H9 (cell line): Measurements from ENCODE around the gene MMEL1. TPM values are rescaled to one million over a fixed set of nuclear protein-coding genes. Genes with fewer than 3 reads are reported as not detected.
"Not testable (repeated sequence)": the region's sequence is repeated elsewhere in the genome, so short reads cannot be mapped to it uniquely, and the experiment has no call there.

ENCODE experiments used
- DNase-seq: peaks from one replicate; pipeline ENCODE4 v3.0.0-alpha.2; 2017
- H2AFZ ChIP-seq: one replicate; pipeline ENCODE4 v1.6.1; 2013; ENCODE audit warnings: mild to moderate bottlenecking, low read length, control low read depth, moderate library complexity
- H2AK5ac ChIP-seq: 2 replicates; pipeline ENCODE4 v1.6.1; 2013; ENCODE audit warnings: low read length, control low read depth, mixed read lengths; ENCODE audit not compliant: insufficient read length
- H2BK120ac ChIP-seq: one replicate; pipeline ENCODE4 v1.6.1; 2013; ENCODE audit warnings: low read depth, mild to moderate bottlenecking, low read length, control low read depth, inconsistent platforms; ENCODE audit not compliant: poor library complexity, severe bottlenecking
- H2BK12ac ChIP-seq: 2 replicates; pipeline ENCODE4 v1.6.1; 2013; ENCODE audit warnings: low read length, control low read depth, mixed read lengths, low read depth; ENCODE audit not compliant: insufficient read length
- H2BK15ac ChIP-seq: 2 replicates; pipeline ENCODE4 v1.6.1; 2013; ENCODE audit warnings: low read depth, low read length, control low read depth
- H2BK20ac ChIP-seq: one replicate; pipeline ENCODE4 v1.6.1; 2013; ENCODE audit warnings: low read depth, mild to moderate bottlenecking, low read length, control low read depth, inconsistent platforms; ENCODE audit not compliant: poor library complexity, severe bottlenecking
- H2BK5ac ChIP-seq: 2 replicates; pipeline ENCODE4 v1.6.1; 2013; ENCODE audit warnings: low read length, control low read depth, mixed read lengths; ENCODE audit not compliant: insufficient read length
- H3K14ac ChIP-seq: 2 replicates; pipeline ENCODE4 v1.6.1; 2013; ENCODE audit warnings: low read length, control low read depth; ENCODE audit not compliant: insufficient read depth
- H3K18ac ChIP-seq: 2 replicates; pipeline ENCODE4 v1.6.1; 2013; ENCODE audit warnings: low read depth, mild to moderate bottlenecking, mixed read lengths, low read length, control low read depth; ENCODE audit not compliant: insufficient read length
- H3K23ac ChIP-seq: 2 replicates; pipeline ENCODE4 v1.6.1; 2013; ENCODE audit warnings: low read length, control low read depth, mixed read lengths, low read depth; ENCODE audit not compliant: insufficient read length
- H3K23me2 ChIP-seq: 2 replicates; pipeline ENCODE4 v1.6.1; 2013; ENCODE audit warnings: low read depth, mild to moderate bottlenecking, mixed read lengths, low read length, control low read depth; ENCODE audit not compliant: insufficient read length, poor library complexity, severe bottlenecking
- H3K27ac ChIP-seq: 2 replicates; pipeline ENCODE4 v1.5.1; 2013; ENCODE audit warnings: low read length, control low read depth, mixed read lengths, low read depth; ENCODE audit not compliant: insufficient read length
- H3K27me3 ChIP-seq: 2 replicates; pipeline ENCODE4 v1.6.1; 2013; ENCODE audit warnings: low read length, control low read depth, inconsistent platforms; ENCODE audit not compliant: insufficient read depth
- H3K4ac ChIP-seq: 2 replicates; pipeline ENCODE4 v1.6.1; 2013; ENCODE audit warnings: low read depth, mild to moderate bottlenecking, control low read depth, inconsistent platforms, low read length, moderate library complexity
- H3K4me1 ChIP-seq: 2 replicates; pipeline ENCODE4 v1.6.1; 2013; ENCODE audit warnings: low read length, control low read depth, inconsistent platforms; ENCODE audit not compliant: insufficient read depth
- H3K4me2 ChIP-seq: 2 replicates; pipeline ENCODE4 v1.6.1; 2013; ENCODE audit warnings: low read length, control low read depth, mixed read lengths; ENCODE audit not compliant: insufficient read length, insufficient read depth
- H3K56ac ChIP-seq: 2 replicates; pipeline ENCODE4 v1.6.1; 2013; ENCODE audit warnings: low read depth, mild to moderate bottlenecking, mixed read lengths, low read length, control low read depth; ENCODE audit not compliant: insufficient read length
- H3K79me1 ChIP-seq: 2 replicates; pipeline ENCODE4 v1.6.1; 2013; ENCODE audit warnings: low read depth, mild to moderate bottlenecking, moderate library complexity, low read length, control low read depth, inconsistent platforms; ENCODE audit not compliant: insufficient read depth, poor library complexity, severe bottlenecking
- H3K79me2 ChIP-seq: 2 replicates; pipeline ENCODE4 v1.6.1; 2013; ENCODE audit warnings: low read length, control low read depth, inconsistent platforms; ENCODE audit not compliant: insufficient read depth
- H3K9ac ChIP-seq: 2 replicates; pipeline ENCODE4 v1.6.1; 2013; ENCODE audit warnings: low read length, control low read depth, mixed read lengths; ENCODE audit not compliant: insufficient read length; ENCODE audit errors: extremely low read depth
- H3K9me3 ChIP-seq: one replicate; pipeline ENCODE4 v1.6.1; 2013; ENCODE audit warnings: low read depth, low read length, inconsistent platforms; ENCODE audit not compliant: control insufficient read depth
- H3T11ph ChIP-seq: one replicate; pipeline ENCODE4 v1.6.1; 2013; ENCODE audit warnings: mild to moderate bottlenecking, low read length, control low read depth, inconsistent platforms
- H4K20me1 ChIP-seq: one replicate; pipeline ENCODE4 v1.6.1; 2013; ENCODE audit not compliant: control insufficient read depth, insufficient read length, insufficient read depth
- H4K5ac ChIP-seq: 2 replicates; pipeline ENCODE4 v1.6.1; 2013; ENCODE audit warnings: low read depth, mild to moderate bottlenecking, mixed read lengths, low read length, control low read depth; ENCODE audit not compliant: insufficient read length
- H4K8ac ChIP-seq: replicated peaks from 2 replicates; pipeline ENCODE4 v1.6.1; 2013; ENCODE audit warnings: low read length, control low read depth, mixed read lengths, low read depth; ENCODE audit not compliant: insufficient read length
- H4K91ac ChIP-seq: 2 replicates; pipeline ENCODE4 v1.6.1; 2013; ENCODE audit warnings: low read depth, mild to moderate bottlenecking, moderate library complexity, mixed read lengths, low read length, control low read depth; ENCODE audit not compliant: insufficient read length
- H3K27ac Mint-ChIP-seq, 3 experiments: 2 replicates in 2 of 3; 3 replicates in 1 of 3; pipeline ENCODE4 v1.8.0; 2020 to 2021; ENCODE audit warnings: mixed read lengths in 3 of 3, mild to moderate bottlenecking in 1 of 3, moderate library complexity in 1 of 3
- H3K27me3 Mint-ChIP-seq: 2 replicates; pipeline ENCODE4 v1.8.0; 2021; ENCODE audit warnings: low read depth, mild to moderate bottlenecking, moderate library complexity, mixed read lengths
- H3K36me3 Mint-ChIP-seq, 3 experiments: 2 replicates in 2 of 3; 3 replicates in 1 of 3; pipeline ENCODE4 v1.8.0; 2020 to 2021; ENCODE audit warnings: low read depth in 3 of 3, mixed read lengths in 3 of 3; ENCODE audit not compliant: insufficient read depth in 1 of 3
- H3K4me1 Mint-ChIP-seq, 2 experiments: 2 replicates each; pipeline ENCODE4 v1.8.0; 2020; ENCODE audit warnings: mixed read lengths in 2 of 2
- H3K4me3 Mint-ChIP-seq, 2 experiments: 2 replicates in 1 of 2; 3 replicates in 1 of 2; pipeline ENCODE4 v1.8.0; 2020 to 2021; ENCODE audit warnings: mild to moderate bottlenecking in 2 of 2, mixed read lengths in 2 of 2, moderate library complexity in 1 of 2
- H3K9me3 Mint-ChIP-seq, 2 experiments: 2 replicates in 1 of 2; 3 replicates in 1 of 2; pipeline ENCODE4 v1.8.0; 2020; ENCODE audit warnings: mild to moderate bottlenecking in 2 of 2, mixed read lengths in 2 of 2, moderate library complexity in 1 of 2
- WGBS: extraction: QIAGEN DNeasy Blood & Tissue Kit; methylation state at CpG from one replicate; pipeline ENCODE4 v1.1.7; 2013; ENCODE audit warnings: missing lambda C conversion rate, low lambda C conversion rate, mixed read lengths; ENCODE audit not compliant: insufficient read length; ENCODE audit errors: extremely low coverage; 5-methylcytosine and 5-hydroxymethylcytosine counted together
- total RNA-seq: library from RNA; stranded (reverse); gene quantifications from 2 replicates; pipeline ENCODE4 v1.2.1, GENCODE V29; 2021

MMEL1 gene
- total RNA-seq, 1 experiment from 2014 or later, result 0.42 TPM

GRCh38 chr1:2657909-2658308, 25.1 kb upstream of the MMEL1 start:
- H3K9me3 ChIP-seq, result peaks cover 40% of the 10 kb centered on the region
- H3K23ac ChIP-seq, DNase-seq, H3K79me2 ChIP-seq, H2BK120ac ChIP-seq, H3K27ac ChIP-seq, H3K4me1 Mint-ChIP-seq, H2AFZ ChIP-seq, H3K79me1 ChIP-seq, H3K18ac ChIP-seq, H4K91ac ChIP-seq, H2BK15ac ChIP-seq, H2AK5ac ChIP-seq, H2BK12ac ChIP-seq, H3K56ac ChIP-seq, H3K4me2 ChIP-seq, H2BK5ac ChIP-seq, H3K14ac ChIP-seq, H4K5ac ChIP-seq, H3K9ac ChIP-seq, H4K8ac ChIP-seq, H3T11ph ChIP-seq, H3K23me2 ChIP-seq, H3K4ac ChIP-seq, H3K27me3 ChIP-seq, H2BK20ac ChIP-seq, H3K4me3 Mint-ChIP-seq, H4K20me1 ChIP-seq, H3K27ac Mint-ChIP-seq, H3K4me1 ChIP-seq: not testable (repeated sequence)
- peaks cover 14% of the 10 kb centered on the region for H3K27me3 Mint-ChIP-seq
- peaks cover 36 to 40% of the 10 kb centered on the region in 2 experiments for H3K9me3 Mint-ChIP-seq
- WGBS, result no CpG with 5 or more reads among the region's 10 CpGs
- H3K36me3 Mint-ChIP-seq, result peaks cover 28 to 30% (median 29%) of the 10 kb centered on the region in 3 experiments

- Mint-ChIP-seq H3K27me3 (peaks cover 15% of the 10 kb centered on the region), H3K9me3 (peaks cover 44 to 48% of the 10 kb centered on the region in 2 experiments), H3K36me3 (peaks cover 33 to 35% (median 34%) of the 10 kb centered on the region in 3 experiments)
- not testable (repeated sequence) for H3K4me3 Mint-ChIP-seq, H2BK20ac ChIP-seq, H3K4me2 ChIP-seq, H4K8ac ChIP-seq, H3K79me2 ChIP-seq, H3K56ac ChIP-seq, H3K27me3 ChIP-seq, H3K23ac ChIP-seq, H4K5ac ChIP-seq, H3K23me2 ChIP-seq, H3T11ph ChIP-seq, H3K4me1 ChIP-seq, H2AFZ ChIP-seq, H2BK15ac ChIP-seq, H3K27ac Mint-ChIP-seq, H4K91ac ChIP-seq, H2BK120ac ChIP-seq, H3K14ac ChIP-seq, DNase-seq, H3K27ac ChIP-seq, H4K20me1 ChIP-seq, H2BK5ac ChIP-seq, H3K4ac ChIP-seq, H2AK5ac ChIP-seq, H2BK12ac ChIP-seq, H3K18ac ChIP-seq, H3K4me1 Mint-ChIP-seq, H3K79me1 ChIP-seq, H3K9ac ChIP-seq
- peaks cover 48% of the 10 kb centered on the region for H3K9me3 ChIP-seq
- no CpG with 5 or more reads among the region's 12 CpGs for WGBS
These were observed 24.3 kb upstream of the MMEL1 start for GRCh38 chr1:2657124-2657523.
